Stimulated activated CD8-positive, alpha-beta memory T cell treated with anti-CD3 and anti-CD28 coated beads, Interleukin-15, amount 100 ng/mL, for 24 hours (primary cell): Measurements from ENCODE around the gene VNN1.
"Not testable (repeated sequence)": the region's sequence is repeated elsewhere in the genome, so short reads cannot be mapped to it uniquely, and the experiment has no call there.

Experiments used
- DNase-seq: peaks from one replicate; pipeline ENCODE4 v3.0.0-alpha.2; 2020; ENCODE audit warnings: low read depth

The VNN1 gene

DNA sequence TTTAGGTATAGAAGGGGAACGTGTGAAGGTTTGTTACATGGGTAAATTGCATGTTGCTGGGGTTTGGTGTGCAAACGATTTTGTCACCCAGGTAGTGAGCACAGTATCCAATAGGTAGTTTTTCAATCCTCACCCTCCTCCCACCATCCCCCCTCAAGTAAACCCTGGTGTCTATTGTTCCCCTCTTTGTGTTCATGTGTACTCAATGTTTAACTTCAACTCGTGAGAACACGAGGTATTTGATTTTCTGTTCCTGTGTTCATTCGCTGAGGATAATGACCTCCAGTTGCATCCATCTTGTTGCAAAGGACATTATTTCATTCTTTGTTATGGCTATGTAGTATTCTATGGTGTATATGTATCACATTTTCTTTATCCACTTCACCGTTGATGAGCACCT is 11.6 kb upstream of the VNN1 start:
- DNase-seq: no peak

DNA sequence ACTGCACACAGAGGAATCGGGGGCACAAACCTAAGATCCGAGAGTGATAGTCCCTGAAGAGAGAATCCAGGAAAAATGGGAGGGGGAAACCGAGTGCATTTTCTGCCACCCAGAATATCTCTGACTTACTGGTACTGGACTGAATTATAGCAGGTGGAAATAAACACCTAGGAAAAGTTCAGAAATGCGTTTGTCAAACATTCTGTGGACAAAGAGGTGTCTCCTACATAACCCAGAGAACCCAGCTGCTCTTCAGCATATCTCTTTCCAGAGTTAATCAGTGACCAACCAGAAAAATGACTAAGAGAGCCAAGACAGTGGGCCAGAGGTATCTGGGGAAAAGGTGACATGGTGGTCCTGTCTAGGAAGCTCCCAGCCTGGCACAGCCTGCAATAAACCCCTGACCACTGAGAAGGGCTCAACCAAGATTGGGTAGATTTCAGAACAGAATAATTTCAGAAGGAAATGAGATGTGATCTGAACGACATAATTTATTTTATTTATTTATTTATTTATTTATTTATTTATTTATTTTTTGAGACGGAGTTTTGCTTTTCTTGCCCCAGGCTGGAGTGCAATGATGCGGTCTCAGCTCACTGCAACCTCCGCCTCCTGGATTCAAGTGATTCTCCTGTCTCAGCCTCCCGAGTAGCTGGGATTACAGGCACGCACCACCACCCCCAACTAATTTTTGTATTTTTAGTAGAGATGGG is 6.0 kb upstream of the VNN1 start:
- DNase-seq: no peak

DNA sequence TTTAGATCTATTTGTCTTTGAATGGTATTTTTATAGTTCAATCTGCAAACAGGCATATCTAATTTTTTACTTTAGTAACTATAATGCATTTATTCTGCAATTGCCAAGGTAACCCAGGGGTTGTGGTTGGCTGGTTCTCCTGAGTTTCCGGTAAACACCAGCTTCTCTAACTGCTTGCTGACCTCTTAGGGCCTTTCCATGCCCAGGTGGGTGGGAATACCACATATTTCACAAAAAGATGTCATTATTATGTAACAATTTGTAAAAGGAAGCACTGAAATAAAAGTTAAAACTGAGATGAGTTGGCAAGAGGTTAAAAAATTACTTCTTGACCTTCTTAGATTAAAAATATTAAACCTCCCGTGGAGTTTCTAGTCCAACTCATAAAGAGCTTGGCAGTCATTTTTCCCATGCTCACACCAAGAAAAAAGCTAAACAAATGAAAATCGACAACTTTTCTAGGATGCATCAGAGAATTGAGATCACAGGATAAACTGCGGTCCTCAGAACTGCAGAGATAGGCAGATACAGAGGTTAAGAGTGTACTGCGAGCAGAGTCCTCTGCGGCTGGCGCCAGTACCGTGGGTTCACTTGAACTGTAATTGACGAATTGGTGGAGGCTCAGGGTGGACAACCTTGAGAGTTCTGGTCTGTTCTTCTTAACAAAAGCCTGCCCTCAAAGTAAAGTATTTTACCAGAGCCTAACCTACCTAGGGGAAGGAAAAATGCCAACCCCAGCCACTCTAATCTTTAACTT is 2.2 kb upstream of the VNN1 start:
- no peak for DNase-seq

DNA sequence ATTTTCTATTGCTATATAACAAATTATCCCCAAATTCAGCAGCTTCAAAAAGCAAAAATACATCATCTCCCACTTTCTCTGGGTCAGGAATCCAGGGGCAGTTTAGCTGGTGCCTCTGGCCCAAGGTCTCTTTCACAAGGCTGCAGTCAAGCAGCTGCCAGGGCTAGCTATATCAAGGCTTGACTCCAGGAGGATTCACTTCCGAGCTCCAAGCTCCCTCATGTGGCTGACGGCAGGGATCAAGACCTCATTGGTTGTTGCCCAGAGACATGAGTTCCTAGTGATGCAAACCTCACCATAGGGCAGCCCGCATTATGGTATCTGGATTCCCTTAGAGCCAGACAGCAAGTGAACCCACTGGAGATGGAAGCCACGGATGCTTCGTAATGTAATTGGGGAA is 1.3 kb upstream of the VNN1 start:
- no peak for DNase-seq

DNA sequence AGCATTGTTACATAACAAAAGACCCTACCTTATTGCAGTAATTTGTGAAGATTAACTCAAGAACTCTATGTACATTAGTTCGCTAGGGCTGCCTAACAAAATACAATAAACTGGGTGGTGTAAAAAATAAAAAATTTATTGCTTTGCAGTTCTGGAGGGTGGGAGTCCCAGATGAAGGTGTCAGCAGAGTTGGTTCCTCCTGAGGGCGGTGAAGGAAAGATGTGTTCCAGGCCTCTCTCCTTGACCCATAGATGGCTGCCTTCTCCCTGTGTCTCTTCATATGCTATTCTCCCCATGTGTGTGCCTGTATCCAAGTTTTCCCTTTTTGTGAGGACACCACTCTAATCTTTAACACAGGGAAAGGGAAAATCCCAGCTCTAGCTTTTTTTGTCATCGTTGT is 305 bp upstream of the VNN1 start:
- no peak for DNase-seq

DNA sequence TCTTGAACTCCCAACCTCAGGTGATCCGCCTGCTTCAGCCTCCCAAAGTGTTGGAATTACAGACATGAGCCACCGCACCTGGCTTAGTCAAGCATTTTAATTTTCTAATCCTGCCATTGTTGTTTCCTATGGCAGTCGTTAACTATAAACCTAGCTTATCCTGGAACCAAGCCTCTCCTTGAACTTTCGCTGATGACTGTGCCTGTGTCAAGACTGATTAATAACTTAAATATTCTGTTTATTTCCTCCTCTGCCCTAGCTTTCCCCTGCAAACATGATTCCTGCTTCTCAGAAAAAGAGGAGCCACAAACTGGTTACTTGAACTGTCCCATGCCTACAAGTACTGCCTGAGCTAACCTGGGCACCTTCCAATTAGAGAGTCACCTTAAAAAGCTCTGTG is 1.5 kb downstream of the VNN1 start:
- no peak for DNase-seq

DNA sequence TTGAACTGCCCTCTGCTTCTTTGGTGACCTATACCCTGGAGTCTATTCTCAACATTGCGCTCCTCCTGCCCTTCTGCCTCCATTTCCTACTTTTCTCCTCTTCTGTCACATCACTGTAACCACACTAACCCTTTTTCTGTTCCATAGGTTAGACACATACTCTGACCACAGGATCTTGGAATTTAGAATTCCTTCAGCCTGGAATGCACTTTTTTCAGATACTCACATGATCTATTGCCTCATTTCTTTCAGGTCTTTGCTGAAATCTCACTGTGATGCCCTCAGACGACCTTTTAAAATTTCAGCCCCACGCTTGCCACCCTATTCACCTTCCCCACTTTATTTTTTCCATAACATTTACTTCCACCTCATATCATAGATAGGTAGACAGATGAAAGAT is 5.1 kb downstream of the VNN1 start:
- DNase-seq: no peak

DNA sequence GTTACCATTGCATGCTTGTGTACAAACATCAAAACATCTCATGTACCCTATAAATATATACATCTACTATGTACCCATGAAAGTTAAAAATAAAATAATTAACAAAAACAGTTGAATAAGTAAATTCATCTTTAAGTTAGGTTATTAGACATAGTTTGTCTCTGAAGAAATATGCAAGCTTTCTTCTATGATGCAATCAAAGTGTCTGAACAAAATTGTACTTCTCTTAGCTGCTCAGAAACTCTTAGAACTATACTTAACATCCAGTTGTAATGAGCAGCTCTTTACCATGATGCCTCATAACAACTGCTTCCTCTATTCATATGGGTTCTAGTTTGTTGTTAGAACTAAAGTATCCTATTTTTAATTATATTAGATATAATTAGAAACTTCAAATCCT is 5.9 kb downstream of the VNN1 start:
- DNase-seq: no peak

DNA sequence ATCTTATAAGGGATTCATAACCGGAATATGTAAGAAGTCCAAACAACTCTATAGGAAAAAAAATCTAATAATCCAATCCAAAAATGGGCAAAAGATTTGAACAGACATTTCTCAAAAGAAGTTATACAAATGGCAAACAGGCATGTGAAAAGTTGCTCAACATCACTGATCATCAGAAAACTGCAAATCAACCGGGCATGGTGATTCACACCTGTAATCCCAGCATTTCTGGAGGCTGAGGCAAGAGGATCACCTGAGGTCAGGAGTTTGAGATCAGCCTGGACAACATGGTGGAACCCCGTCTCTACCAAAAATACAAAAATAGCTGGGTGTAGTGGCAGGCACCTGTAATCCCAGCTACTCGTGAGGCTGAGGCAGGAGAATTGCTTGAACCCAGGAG is 7.1 kb downstream of the VNN1 start:
- DNase-seq: not testable (repeated sequence)

DNA sequence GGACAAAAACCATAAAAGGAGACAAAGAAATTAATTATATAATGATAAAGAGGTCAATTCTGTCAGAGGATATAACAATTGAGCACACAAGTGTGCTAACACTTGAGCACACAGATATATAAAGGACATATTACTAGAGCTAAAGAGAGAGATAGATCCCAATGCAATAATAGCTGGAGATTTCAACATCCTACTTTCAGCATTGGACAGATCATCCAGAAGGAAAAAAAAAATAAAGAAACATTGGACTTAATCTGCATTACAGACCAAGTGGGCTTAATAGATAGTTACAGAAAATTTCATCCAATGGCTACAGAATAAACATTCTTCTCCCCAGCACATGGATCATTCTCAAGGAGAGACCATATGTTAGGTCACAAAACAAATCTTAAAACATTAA is 9.9 kb downstream of the VNN1 start:
- no peak for DNase-seq

DNA sequence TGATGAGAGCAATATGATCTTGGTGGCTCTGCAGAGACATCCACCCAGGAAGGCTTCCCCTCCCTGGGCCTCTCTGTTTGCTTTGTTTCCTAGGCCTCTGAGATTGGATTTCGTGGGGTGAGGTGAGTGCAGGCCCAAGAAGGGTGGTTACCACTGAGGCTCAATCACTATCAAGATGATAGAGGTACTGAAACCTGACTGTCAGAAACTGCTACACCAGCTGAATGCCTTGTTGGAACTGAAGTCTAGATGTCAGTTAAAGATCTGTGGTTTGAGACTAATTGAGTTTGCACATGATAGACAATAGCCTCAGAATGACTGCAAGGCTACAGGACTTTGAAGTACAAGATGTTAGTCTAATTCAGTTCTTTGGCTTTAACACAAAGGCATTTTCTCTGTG is 15.2 kb downstream of the VNN1 start:
- no peak for DNase-seq

DNA sequence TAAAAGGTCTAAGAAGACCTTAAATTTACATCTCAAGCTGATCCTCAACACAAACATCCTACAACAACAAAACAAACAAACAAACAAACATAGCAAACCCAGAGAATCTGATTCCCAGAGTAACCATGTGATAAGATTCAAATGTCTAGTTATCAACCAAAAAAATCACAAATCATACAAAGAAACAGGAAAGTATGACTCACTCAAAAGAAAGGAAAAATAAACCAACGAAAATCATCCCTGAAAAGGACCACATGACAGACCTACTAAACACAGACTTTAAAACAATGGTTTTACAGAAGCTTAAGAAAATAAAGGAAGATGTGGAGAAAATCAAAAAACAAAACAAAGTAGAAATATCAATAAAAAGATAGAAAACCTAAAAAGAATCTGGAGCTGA is 18.1 kb downstream of the VNN1 start:
- no peak for DNase-seq

DNA sequence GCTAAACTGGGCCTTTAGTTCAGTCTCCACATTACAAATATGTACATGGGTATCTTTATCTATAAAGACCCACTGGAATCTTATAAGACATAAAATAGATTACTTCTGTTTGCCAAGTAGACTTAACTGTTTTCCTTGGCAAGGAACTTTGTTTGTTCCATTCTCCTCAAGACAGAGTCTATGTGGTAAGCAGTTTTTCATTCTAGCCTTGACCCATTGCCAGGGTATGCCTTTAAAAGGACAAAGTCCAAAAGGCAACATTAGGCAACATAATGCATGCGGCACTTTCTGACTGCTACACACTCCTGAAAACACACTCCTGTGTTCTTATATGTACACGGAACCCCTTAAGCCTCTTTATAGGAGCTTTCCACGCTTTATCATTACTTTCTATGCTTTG is 20.4 kb downstream of the VNN1 start:
- DNase-seq: no peak

DNA sequence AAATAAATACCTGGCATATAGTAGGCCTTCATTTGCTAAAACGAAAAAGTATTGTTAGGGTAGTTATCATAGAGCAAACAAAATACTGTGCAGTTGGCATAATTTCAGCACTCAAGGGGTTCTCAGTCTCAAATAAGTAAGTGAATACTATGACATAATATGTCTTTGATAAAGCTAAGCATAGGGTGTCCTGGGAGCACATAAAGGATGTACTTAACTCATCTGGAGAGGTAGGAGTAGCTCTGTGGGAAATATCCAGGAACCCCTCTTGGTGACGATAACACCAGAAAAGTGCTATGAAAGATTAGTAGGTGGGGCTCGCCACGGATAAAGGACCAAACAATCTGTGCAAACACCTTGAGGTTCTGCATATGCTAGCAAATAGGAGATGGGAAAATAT is 23.2 kb downstream of the VNN1 start:
- DNase-seq: no peak

DNA sequence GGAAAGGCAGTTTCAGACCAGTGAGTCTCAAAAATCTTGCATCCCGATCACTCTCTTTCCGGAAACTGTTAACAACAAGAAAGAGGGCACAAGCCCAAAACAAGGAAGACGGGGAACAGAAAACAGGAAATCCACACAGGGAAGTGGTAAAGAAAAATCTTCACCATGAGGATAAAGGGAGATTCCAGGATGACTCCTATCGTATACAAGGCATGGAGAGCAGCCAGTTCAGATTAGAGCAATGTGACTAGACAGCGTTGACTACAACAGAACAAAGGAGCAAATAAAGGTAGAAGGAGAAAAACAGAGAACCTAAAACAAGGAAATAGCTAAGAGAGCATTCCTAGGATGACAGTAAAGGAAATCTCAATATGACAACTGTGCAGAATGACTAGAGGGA is 26.5 kb downstream of the VNN1 start:
- no peak for DNase-seq

DNA sequence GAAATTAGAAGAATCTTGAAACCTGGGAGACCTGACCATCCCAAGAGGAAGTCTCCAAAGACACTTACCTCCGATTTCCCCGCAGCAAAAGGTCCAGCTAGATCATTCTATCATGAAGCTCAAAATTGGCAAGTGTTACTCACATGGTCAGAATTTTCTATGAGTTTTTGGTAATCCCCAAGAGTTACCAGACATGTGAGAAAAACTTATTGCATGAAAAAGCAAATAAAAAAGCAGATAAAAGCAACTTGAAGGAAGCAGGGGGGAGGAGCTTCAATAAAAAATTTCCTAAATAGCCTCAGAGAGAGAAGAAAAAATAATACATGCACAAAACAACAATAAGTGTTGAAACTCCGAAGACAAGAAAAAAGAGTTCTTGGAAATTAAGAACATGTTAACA is 27.3 kb downstream of the VNN1 start:
- no peak for DNase-seq

DNA sequence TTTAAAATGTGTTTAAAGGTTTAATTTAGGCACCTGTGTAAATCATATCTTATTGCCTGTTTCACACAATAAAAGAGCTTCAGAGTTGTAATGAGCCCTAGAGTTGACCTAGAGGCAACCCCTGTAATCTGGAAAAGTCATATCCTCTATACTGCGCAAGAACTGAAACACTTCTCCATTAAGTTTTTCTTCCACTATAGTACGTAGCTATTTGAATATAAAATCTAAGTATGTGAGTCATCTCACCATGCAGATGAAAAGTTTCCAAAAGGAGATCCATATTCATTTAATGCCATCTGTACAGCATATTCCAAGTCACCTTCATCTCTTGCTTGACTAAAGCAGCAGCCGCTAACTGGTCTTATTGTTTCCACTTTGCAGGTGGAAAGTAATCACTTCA is 28.8 kb downstream of the VNN1 start:
- no peak for DNase-seq

DNA sequence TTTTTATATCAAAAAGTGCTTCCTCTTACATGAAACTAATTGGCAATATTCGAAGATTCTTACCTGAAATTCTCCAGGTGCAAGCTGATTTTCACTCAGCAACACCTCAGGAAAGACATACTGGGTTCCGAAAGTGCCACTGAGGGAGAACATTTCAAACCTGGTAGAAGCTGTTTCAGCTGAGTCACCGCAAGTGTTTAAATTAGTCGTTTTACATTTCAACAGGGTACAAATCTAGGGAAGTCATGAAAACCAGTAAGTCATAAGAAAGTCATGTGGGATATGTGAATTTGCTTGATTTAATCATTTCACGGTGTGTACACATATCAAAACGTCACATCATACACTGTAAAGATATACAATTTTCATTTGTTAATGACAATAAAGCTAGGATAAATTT is 29.6 kb downstream of the VNN1 start:
- no peak for DNase-seq

DNA sequence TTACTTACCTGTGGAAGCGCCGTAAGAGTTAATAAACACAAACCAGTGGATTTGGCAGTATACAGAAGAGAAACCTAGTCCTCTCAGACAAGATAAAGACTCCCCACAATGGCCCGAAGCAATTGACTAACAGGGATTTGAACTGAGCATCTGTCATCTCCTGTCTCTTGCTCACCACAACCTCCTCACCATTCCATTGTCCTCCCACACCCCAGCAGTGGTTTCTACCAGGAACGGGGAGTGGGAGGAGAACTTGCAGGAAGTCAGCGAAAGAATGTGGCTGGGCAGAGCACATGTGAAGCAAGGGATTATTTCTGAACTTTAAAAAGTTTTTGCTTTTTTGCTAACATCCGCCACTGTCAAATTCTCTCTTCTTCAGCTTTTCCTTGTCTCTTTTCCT is 30.3 kb downstream of the VNN1 start:
- DNase-seq: no peak

DNA sequence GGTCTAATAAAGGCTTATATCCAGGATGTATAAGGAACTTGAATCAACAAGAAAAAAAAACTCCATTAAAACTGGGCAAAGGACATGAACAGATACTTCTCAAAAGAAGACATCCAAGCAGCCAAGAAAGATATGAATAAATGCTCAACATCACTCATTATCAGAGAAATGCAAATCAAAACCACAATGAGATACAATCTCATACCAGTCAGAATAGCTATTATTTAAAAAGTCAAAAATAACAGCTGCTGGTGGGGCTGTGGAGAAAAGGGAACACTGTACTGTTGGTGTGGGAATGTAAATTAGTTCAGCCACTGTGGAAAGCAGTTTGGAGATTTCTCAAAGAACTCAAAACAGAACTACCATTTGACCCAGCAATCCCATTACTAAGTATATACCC is 34.8 kb downstream of the VNN1 start:
- not testable (repeated sequence) for DNase-seq

DNA sequence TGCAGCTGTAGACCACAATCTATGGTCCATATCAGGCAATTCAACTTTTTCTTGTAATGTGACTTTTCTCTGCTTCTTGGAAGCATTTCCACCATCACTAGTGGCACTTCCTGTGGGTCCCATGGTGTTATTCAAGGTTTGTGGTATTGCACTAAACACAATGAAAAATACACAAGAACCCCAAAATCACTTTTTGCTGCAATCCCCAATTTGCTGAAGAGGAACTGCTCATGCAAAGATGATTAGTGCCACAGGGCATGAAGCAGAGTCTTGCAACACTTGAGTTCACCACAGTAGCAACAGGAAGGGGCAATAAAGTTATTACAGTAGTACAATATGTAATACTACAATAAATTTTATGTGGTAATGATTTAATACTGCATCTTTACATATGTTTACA is 38.1 kb downstream of the VNN1 start:
- DNase-seq: no peak

DNA sequence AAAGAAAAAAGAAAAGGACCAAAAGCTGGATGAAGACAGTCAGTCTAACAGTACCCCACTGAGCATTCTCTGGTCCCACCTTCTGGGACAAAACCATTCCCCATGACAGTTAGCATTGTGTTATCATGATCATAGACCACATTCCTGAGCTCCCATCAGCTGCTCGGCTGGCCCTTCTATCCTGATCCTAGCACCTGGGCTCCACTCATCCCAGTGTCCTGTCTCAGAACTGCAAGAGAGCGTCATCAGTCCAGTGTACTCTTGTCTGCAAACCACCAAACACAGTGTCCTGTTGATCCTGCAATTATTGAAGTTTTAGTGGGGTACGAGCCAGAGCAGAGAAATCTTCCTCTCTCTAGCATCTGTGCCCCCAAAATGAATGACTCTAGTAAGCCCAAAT is 38.9 kb downstream of the VNN1 start:
- DNase-seq: no peak

DNA sequence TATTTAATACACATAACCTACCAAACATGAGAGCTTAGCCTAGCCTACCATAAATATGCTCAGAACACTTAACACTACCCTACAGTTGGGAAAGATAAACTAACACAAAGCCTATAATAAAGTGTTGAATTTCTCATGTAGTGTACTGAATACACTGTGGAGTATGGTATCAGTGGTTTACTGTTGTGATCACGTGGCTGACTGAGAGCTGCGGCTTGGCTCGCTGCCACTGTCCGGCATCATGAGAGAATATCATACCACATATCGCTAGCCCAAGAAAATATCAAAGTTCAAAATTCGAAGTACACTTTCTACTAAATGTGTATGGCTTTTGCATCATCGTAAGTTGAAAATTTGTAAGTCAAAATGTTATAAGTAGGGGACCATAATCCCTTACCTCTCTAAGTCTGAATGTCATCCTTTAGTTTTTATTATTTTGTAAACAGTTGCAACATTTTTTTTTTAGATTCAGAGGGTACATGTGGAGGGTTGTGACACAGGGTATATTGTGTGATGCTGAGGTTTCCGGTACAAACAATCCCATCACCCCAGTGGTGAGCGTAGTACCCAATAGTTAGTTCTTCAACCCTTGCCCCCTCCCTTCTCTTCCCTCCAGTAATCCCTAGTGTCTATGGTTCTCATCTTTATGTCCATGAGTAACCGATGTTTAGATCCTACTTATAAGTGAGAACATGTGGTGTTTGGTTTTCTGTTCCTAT is 40.3 kb downstream of the VNN1 start:
- no peak for DNase-seq
